HUES48 (cell line): ENCODE results near the gene AP4M1.

Experiments used
- H3K27ac ChIP-seq: one replicate; pipeline ENCODE4 v1.7.0; 2013; ENCODE audit warnings: low read depth, low read length, inconsistent platforms
- H3K27me3 ChIP-seq: 2 replicates; pipeline ENCODE4 v1.6.1; 2013; ENCODE audit warnings: mild to moderate bottlenecking, low read length; ENCODE audit not compliant: control insufficient read depth, insufficient read depth
- H3K36me3 ChIP-seq: 2 replicates; pipeline ENCODE4 v1.6.1; 2013; ENCODE audit warnings: low read length; ENCODE audit not compliant: control insufficient read depth, insufficient read depth
- H3K4me1 ChIP-seq: 2 replicates; pipeline ENCODE4 v1.6.1; 2013; ENCODE audit warnings: mild to moderate bottlenecking, low read length; ENCODE audit not compliant: control insufficient read depth, insufficient read depth
- H3K4me3 ChIP-seq: 2 replicates; pipeline ENCODE4 v1.5.1; 2013; ENCODE audit warnings: mild to moderate bottlenecking, low read depth, low read length
- H3K9ac ChIP-seq: 2 replicates; pipeline ENCODE4 v1.6.1; 2013; ENCODE audit warnings: mild to moderate bottlenecking, low read depth, low read length, moderate library complexity
- H3K9me3 ChIP-seq: 2 replicates; pipeline ENCODE4 v1.6.1; 2013; ENCODE audit warnings: low read length; ENCODE audit not compliant: control insufficient read depth, insufficient read depth

Gene AP4M1

GRCh38 chr7:100071018-100071723 is 30.3 kb upstream of the AP4M1 start:
- no peaks in the 10 kb centered on the region for H3K27me3 ChIP-seq
- peaks cover 62% of the 10 kb centered on the region for H3K9me3 ChIP-seq
- H3K36me3 ChIP-seq: peaks cover 73% of the 10 kb centered on the region
- H3K27ac ChIP-seq: no peak overlapping the region
- no peaks in the 10 kb centered on the region for H3K4me1 ChIP-seq
- peak overlapping the region; percentile 21; the same call in 1 of the 2 replicates for H3K4me3 ChIP-seq
- no peak overlapping the region for H3K9ac ChIP-seq

GRCh38 chr7:100072462-100072861 is 29.0 kb upstream of the AP4M1 start:
- Histone ChIP-seq H3K27me3 (no peaks in the 10 kb centered on the region), H3K36me3 (peaks cover 85% of the 10 kb centered on the region), H3K9me3 (peaks cover 62% of the 10 kb centered on the region), H3K4me1 (no peaks in the 10 kb centered on the region), H3K9ac (no peak overlapping the region), H3K27ac (no peak overlapping the region), H3K4me3 (no peak overlapping the region)

- Histone ChIP-seq H3K4me1 (no peaks in the 10 kb centered on the region), H3K27me3 (no peaks in the 10 kb centered on the region), H3K4me3 (no peak overlapping the region), H3K27ac (no peak overlapping the region), H3K9me3 (peaks cover 55% of the 10 kb centered on the region), H3K36me3 (peaks cover 98% of the 10 kb centered on the region), H3K9ac (no peak overlapping the region)
Measured at GRCh38 chr7:100074841-100075240, 26.6 kb upstream of the AP4M1 start.

GRCh38 chr7:100075418-100075817 is 26.0 kb upstream of the AP4M1 start:
- peaks cover 50% of the 10 kb centered on the region for H3K9me3 ChIP-seq
- 0 out of 2 replicates have a peak, but pooled peaks cover 3% of the 10 kb centered on the region for H3K4me1 ChIP-seq
- H3K27ac ChIP-seq: no peak overlapping the region

GRCh38 chr7:100077205-100077604 is 24.2 kb upstream of the AP4M1 start:
- H3K9me3 ChIP-seq: peaks cover 32% of the 10 kb centered on the region
- no peaks in the 10 kb centered on the region for H3K27me3 ChIP-seq
- H3K9ac ChIP-seq: no peak overlapping the region
- no peak overlapping the region for H3K4me3 ChIP-seq
- H3K27ac ChIP-seq: no peak overlapping the region
- peaks cover 79% of the 10 kb centered on the region for H3K36me3 ChIP-seq
- H3K4me1 ChIP-seq: 0 out of 2 replicates have a peak, but pooled peaks cover 3% of the 10 kb centered on the region

More at GRCh38 chr7:100075418-100075817, 26.0 kb upstream of the AP4M1 start:
- Histone ChIP-seq H3K27me3 (no peaks in the 10 kb centered on the region), H3K36me3 (peaks cover 96% of the 10 kb centered on the region), H3K9ac (no peak overlapping the region), H3K4me3 (no peak overlapping the region)

- peaks cover 60% of the 10 kb centered on the region for H3K36me3 ChIP-seq
Measured at GRCh38 chr7:100079024-100079560, 22.4 kb upstream of the AP4M1 start.

GRCh38 chr7:100080907-100081534 is 20.4 kb upstream of the AP4M1 start:
- H3K9ac ChIP-seq: peak overlapping the region; percentile 93
- no peaks in the 10 kb centered on the region for H3K27me3 ChIP-seq
- H3K4me1 ChIP-seq: peaks cover 13% of the 10 kb centered on the region
- H3K36me3 ChIP-seq: peaks cover 40% of the 10 kb centered on the region
- H3K4me3 ChIP-seq: peak overlapping the region; percentile 88
- H3K9me3 ChIP-seq: no peaks in the 10 kb centered on the region; the same call in 1 of the 2 replicates
- peak overlapping the region; percentile 88 for H3K27ac ChIP-seq

More at GRCh38 chr7:100079024-100079560, 22.4 kb upstream of the AP4M1 start:
- Histone ChIP-seq H3K27ac (peak overlapping the region; percentile 18), H3K4me1 (peaks cover 13% of the 10 kb centered on the region), H3K9me3 (peaks cover 13% of the 10 kb centered on the region), H3K27me3 (no peaks in the 10 kb centered on the region), H3K9ac (no peak overlapping the region), H3K4me3 (no peak overlapping the region)

GRCh38 chr7:100081535-100082102 is 19.8 kb upstream of the AP4M1 start, which contains the start of gene ZNF3:
Gene ZNF3 (minus strand): TSS chr7:100081723. CDS start chr7:100077357, 4,366 bp downstream.
- Histone ChIP-seq H3K9me3 (no peaks in the 10 kb centered on the region; the same call in 1 of the 2 replicates), H3K36me3 (peaks cover 34% of the 10 kb centered on the region), H3K4me1 (peaks cover 13% of the 10 kb centered on the region), H3K4me3 (peak within 1 kb of the TSS; percentile 88), H3K27ac (peak within 1 kb of the TSS; percentile 88), H3K9ac (peak within 1 kb of the TSS; percentile 93), H3K27me3 (no peaks in the 10 kb centered on the region)

GRCh38 chr7:100082978-100083377 is 18.5 kb upstream of the AP4M1 start:
- Histone ChIP-seq H3K4me1 (peaks cover 16% of the 10 kb centered on the region), H3K9me3 (no peaks in the 10 kb centered on the region), H3K9ac (peak overlapping the region; percentile 60; the same call in 1 of the 2 replicates), H3K36me3 (peaks cover 21% of the 10 kb centered on the region), H3K4me3 (peak overlapping the region; percentile 88), H3K27me3 (no peaks in the 10 kb centered on the region), H3K27ac (peak overlapping the region; percentile 88)

GRCh38 chr7:100085515-100085914 is 15.9 kb upstream of the AP4M1 start:
- H3K9me3 ChIP-seq: no peaks in the 10 kb centered on the region
- peaks cover 17% of the 10 kb centered on the region for H3K4me1 ChIP-seq
- H3K36me3 ChIP-seq: peaks cover 4% of the 10 kb centered on the region
- H3K9ac ChIP-seq: no peak overlapping the region
- H3K27ac ChIP-seq: no peak overlapping the region
- H3K4me3 ChIP-seq: no peak overlapping the region
- H3K27me3 ChIP-seq: no peaks in the 10 kb centered on the region
